A673 (cell line): ENCODE measurements around the gene SRXN1. TPM values are rescaled to one million over a fixed set of nuclear protein-coding genes. Genes with fewer than 3 reads are reported as not detected.

Experiments
- BruUV-seq: library from RNA; stranded (reverse); fragments of 400-500 nt; replicated peaks from 2 replicates; lab custom pipeline; 2021; lab: Mats Ljungman, UMichigan
- CTCF ChIA-PET: fragments of 300-600 bp; sonication (Branson Sonifier 250); formaldehyde crosslinking; loops from one replicate; lab custom pipeline; 2022; ENCODE audit warnings: antibody characterized with exemption; lab: Charles Lee
- POLR2A ChIA-PET: fragments of 300-600 bp; sonication (Branson Sonifier 250); formaldehyde crosslinking; loops from one replicate; lab custom pipeline; 2022; ENCODE audit warnings: antibody characterized with exemption; ENCODE audit not compliant: low non-redundant PET; lab: Charles Lee
- DNase-seq: peaks from one replicate; pipeline ENCODE4 v3.0.0-alpha.2; 2015; ENCODE audit warnings: low spot score
- H3K27ac ChIP-seq: fragments of 200-600 bp; sonication (generic); 2 replicates; pipeline ENCODE4 v1.5.1; 2016; ENCODE audit warnings: mixed run types, low read depth, mild to moderate bottlenecking, mixed read lengths, antibody characterized with exemption, low read length; ENCODE audit not compliant: poor library complexity, severe bottlenecking
- H3K27me3 ChIP-seq: fragments of 200-600 bp; sonication (generic); replicated peaks from 2 replicates; pipeline ENCODE4 v1.6.1; 2017; ENCODE audit warnings: mixed run types, low read depth, mild to moderate bottlenecking, mixed read lengths, antibody characterized with exemption, low read length; ENCODE audit not compliant: insufficient read depth, poor library complexity
- H3K36me3 ChIP-seq: fragments of 200-600 bp; sonication (generic); 2 replicates; pipeline ENCODE4 v1.6.1; 2016; ENCODE audit warnings: mixed run types, mild to moderate bottlenecking, mixed read lengths, antibody characterized with exemption, low read length; ENCODE audit not compliant: insufficient read depth, poor library complexity, severe bottlenecking
- H3K4me1 ChIP-seq: fragments of 200-600 bp; sonication (generic); 2 replicates; pipeline ENCODE4 v1.6.1; 2017; ENCODE audit warnings: mixed run types, mild to moderate bottlenecking, mixed read lengths, antibody characterized with exemption, low read length; ENCODE audit not compliant: insufficient read depth, poor library complexity, severe bottlenecking
- H3K4me3 ChIP-seq: fragments of 200-600 bp; sonication (generic); 2 replicates; pipeline ENCODE4 v1.5.1; 2016; ENCODE audit warnings: low read depth, mixed run types, mild to moderate bottlenecking, mixed read lengths, low read length; ENCODE audit not compliant: poor library complexity, severe bottlenecking
- H3K9me3 ChIP-seq: fragments of 200-600 bp; sonication (generic); 2 replicates; pipeline ENCODE4 v1.6.1; 2016; ENCODE audit warnings: mixed run types, low read depth, mild to moderate bottlenecking, mixed read lengths, antibody characterized with exemption, low read length; ENCODE audit not compliant: poor library complexity, severe bottlenecking
- CTCF ChIP-seq: fragments of 300-800, 200-600 bp; sonication (generic); conservative IDR thresholded peaks from 2 replicates; pipeline ENCODE4 v1.5.1; 2017; ENCODE audit warnings: low read depth, mild to moderate bottlenecking, antibody characterized with exemption, low read length, moderate library complexity, mixed read lengths
- EZH2 ChIP-seq: fragments of 200-600 bp; sonication (generic); IDR thresholded peaks from 2 replicates; pipeline ENCODE4 v1.6.1; 2017; ENCODE audit warnings: borderline replicate concordance, low read depth, mild to moderate bottlenecking, mixed read lengths, antibody characterized with exemption, low read length; ENCODE audit not compliant: poor library complexity, severe bottlenecking
- intact Hi-C: fragments of 100-400 bp; cut with micrococcal nuclease; formaldehyde crosslinking; loops from one replicate; pipeline ENCODE4 v1.10.0; 2022; ENCODE audit not compliant: unreplicated experiment
- total RNA-seq: library from RNA; stranded (reverse); gene quantifications from 2 replicates; pipeline ENCODE4 v1.2.3, GENCODE V29; 2021

Gene SRXN1
- total RNA-seq, 1 experiment from 2014 or later, result 11.5 TPM

- no TSS peak for BruUV-seq
- Histone ChIP-seq H3K27ac (peak overlapping the region; percentile 81), H3K36me3 (no peaks in the 10 kb centered on the region), H3K4me1 (peaks cover 6% of the 10 kb centered on the region), H3K9me3 (no peaks in the 10 kb centered on the region), H3K4me3 (peak overlapping the region; percentile 66), H3K27me3 (peaks cover 13% of the 10 kb centered on the region)
- ChIA-PET POLR2A (no interaction called here), CTCF (no interaction called here)
- DNase-seq, result no peak
- no peak for TF ChIP-seq EZH2
- TF ChIP-seq CTCF, result no peak
- intact Hi-C loops, result loop anchor here (5.0 kb wide), 1 partner anchor 73 kb away; no protein-coding TSS in a partner anchor
Measured at GRCh38 chr20:653590-654416, 803 bp upstream of the SRXN1 start.

GRCh38 chr20:652615-653109, 338 bp downstream of the SRXN1 start:
- intact Hi-C loops, result loop anchor here (5.0 kb wide), 1 partner anchor 75 kb away; no protein-coding TSS in a partner anchor
- peaks cover 6% of the 10 kb centered on the region for H3K4me1 ChIP-seq
- peak overlapping the region; percentile 81 for H3K27ac ChIP-seq
- H3K27me3 ChIP-seq, result peaks cover 6% of the 10 kb centered on the region
- H3K4me3 ChIP-seq, result peak overlapping the region; percentile 66
- no TSS peak for BruUV-seq
- H3K36me3 ChIP-seq, result peaks cover 6% of the 10 kb centered on the region
- H3K9me3 ChIP-seq, result no peaks in the 10 kb centered on the region
- no peak for TF ChIP-seq EZH2
- TF ChIP-seq CTCF, result no peak
- ChIA-PET POLR2A (no interaction called here), CTCF (interaction anchor here (1.0 kb wide), 1 partner anchor 86 kb away, joined by 3 read pairs; no protein-coding TSS in a partner anchor)
- no peak for DNase-seq

DNA sequence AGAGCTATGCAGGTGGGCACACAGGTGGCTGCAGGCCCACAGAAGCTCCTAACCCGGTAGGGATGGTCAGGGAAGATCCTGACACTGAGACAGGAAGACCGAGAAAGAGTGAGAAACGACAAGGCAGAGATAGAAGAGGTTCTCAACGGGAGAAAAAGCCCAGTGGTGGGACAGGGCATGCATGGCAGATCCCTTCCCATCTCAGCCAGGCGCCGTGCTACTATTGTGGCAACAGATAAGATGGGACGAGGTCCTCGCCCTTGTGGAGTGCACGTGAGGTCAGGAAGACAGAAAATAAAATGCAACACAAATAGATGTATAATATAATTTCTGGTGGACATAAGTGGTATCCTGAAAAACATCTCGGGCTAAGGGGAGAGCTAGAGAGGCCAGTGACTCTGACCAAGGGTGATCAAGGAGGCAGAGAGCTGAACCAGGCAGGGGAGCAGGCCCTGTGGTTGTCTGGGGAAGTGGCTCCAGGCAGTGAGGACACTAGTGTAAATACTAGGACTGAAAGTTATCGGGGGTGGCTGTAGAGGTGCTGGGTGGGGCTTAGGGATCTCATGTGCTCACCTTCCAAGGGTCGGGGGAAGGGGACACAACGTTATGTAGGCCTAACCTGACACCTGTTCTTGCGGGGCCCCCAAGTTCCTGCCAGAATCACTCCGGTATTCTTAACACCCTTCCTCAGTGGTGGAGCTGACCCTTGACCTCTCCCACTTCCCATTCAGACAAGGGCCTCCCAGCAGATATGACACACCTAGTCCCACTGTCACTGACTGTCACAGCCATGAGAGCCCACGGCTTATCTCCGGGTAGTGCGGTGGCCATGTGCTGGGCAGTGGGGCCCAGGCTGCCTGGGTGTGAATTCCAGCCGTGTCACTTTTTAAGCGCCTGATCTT, 1.0 kb downstream of the SRXN1 start:
- BruUV-seq, result TSS peak; percentile 31
- ChIA-PET POLR2A (no interaction called here), CTCF (interaction anchor here (1.0 to 1.1 kb wide), 2 partner anchors 12 to 87 kb away, joined by 3 to 7 read pairs; no protein-coding TSS in a partner anchor)
- peaks cover 6% of the 10 kb centered on the region for H3K4me1 ChIP-seq
- no peak overlapping the region for H3K27ac ChIP-seq
- intact Hi-C loops, result loop anchor here (5.0 kb wide), 1 partner anchor 75 kb away; no protein-coding TSS in a partner anchor
- peak overlapping the region; percentile 66 for H3K4me3 ChIP-seq
- H3K36me3 ChIP-seq, result peaks cover 6% of the 10 kb centered on the region
- H3K9me3 ChIP-seq, result no peaks in the 10 kb centered on the region
- peaks cover under 1% of the 10 kb centered on the region for H3K27me3 ChIP-seq
- no peak for TF ChIP-seq CTCF
- TF ChIP-seq EZH2, result no peak
- DNase-seq, result no peak
